ENCODE measurements around the gene IFIT1.
"Not testable (repeated sequence)": the region's sequence is repeated elsewhere in the genome, so short reads cannot be mapped to it uniquely, and the experiment has no call there.

Gene IFIT1

DNA sequence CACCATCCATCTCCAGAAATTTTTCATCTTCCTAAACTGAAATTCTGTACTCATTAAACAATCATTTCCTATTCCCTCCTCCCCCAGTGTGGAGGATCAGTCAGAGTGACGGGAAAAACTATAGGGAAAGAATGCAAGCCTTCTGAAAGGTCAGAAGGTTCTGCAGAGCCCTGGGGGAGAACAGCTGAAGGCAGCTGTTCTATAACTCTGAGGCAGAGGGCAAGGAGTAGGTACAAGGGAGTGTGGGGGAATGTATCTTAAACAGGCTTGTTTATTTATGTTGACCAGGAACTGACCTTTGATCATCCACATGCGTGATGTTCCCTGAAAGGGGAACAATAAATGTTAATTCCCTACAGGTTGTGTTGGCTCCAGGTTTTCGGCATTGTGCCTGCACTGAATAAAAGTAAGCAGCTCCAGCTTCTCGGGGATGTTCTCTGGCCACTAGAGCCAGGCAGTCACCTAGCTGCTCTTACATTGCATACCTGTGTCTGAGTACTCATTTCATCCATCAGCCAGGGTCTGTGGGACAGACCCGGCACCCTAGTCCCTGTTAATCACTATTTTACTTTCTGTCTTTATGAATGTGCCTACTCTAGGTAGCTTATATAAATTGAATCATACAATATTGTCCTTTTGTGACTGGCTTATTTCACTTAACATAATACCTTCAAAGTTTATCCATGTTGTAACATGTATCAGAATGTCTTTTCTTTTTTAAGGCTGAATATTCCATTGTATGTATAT, 5.8 kb downstream of the IFIT1 start:
- no peak for DNase-seq (ENCODE audit: low spot score)

GRCh38 chr10:89399956-89400355, 7.5 kb downstream of the IFIT1 start:
- DNase-seq (ENCODE audit: low spot score): no peak

DNA sequence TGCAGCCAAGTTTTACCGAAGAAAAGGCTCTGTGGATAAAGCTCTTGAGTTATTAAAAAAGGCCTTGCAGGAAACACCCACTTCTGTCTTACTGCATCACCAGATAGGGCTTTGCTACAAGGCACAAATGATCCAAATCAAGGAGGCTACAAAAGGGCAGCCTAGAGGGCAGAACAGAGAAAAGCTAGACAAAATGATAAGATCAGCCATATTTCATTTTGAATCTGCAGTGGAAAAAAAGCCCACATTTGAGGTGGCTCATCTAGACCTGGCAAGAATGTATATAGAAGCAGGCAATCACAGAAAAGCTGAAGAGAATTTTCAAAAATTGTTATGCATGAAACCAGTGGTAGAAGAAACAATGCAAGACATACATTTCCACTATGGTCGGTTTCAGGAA, 10.6 kb downstream of the IFIT1 start:
- no peak for DNase-seq (ENCODE audit: low spot score)

GRCh38 chr10:89404104-89405047, 12.0 kb downstream of the IFIT1 start:
- no peak for DNase-seq (ENCODE audit: low spot score)

DNA sequence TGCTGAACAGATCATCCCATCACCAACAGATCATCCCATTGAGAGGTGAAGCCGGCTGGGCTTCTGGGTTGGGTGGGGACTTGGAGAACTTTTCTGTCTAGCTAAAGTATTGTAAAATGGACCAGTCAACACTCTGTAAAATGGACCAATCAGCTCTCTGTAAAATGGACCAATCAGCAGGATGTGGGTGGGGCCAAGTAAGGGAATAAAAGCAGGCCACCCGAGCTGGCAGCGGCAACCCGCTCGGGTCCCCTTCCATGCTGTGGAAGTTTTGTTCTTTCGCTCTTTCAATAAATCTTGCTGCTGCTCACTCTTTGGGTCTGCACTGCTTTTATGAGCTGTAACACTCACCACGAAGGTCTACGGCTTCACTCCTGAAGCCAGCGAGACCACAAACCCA, 13.8 kb downstream of the IFIT1 start:
- DNase-seq (ENCODE audit: low spot score): not testable (repeated sequence)

- not testable (repeated sequence) for DNase-seq (ENCODE audit: low spot score)
Measured at GRCh38 chr10:89407792-89408191, 15.4 kb downstream of the IFIT1 start.

GRCh38 chr10:89409282-89409681, 16.9 kb downstream of the IFIT1 start:
- not testable (repeated sequence) for DNase-seq (ENCODE audit: low spot score)

GRCh38 chr10:89410551-89410950, 18.1 kb downstream of the IFIT1 start:
- not testable (repeated sequence) for DNase-seq (ENCODE audit: low spot score)

- not testable (repeated sequence) for DNase-seq (ENCODE audit: low spot score)
Measured at GRCh38 chr10:89411135-89411534, 18.7 kb downstream of the IFIT1 start.

DNA sequence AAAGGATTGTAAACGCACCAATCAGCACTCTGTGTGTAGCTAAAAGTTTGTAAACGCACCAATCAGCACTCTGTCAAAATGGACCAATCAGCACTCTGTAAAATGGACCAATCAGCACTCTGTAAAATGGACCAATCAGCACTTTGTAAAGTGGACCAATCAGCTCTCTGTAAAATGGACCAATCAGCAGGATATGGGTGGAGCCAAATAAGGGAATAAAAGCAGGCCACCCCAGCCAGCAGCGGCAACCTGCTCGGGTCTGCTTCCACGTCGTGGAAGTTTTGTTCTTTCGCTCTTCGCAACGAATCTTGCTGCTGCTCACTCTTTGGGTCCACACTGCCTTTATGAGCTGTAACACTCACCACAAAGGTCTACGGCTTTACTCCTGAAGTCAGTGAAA, 19.9 kb downstream of the IFIT1 start:
- DNase-seq (ENCODE audit: low spot score): not testable (repeated sequence)

DNA sequence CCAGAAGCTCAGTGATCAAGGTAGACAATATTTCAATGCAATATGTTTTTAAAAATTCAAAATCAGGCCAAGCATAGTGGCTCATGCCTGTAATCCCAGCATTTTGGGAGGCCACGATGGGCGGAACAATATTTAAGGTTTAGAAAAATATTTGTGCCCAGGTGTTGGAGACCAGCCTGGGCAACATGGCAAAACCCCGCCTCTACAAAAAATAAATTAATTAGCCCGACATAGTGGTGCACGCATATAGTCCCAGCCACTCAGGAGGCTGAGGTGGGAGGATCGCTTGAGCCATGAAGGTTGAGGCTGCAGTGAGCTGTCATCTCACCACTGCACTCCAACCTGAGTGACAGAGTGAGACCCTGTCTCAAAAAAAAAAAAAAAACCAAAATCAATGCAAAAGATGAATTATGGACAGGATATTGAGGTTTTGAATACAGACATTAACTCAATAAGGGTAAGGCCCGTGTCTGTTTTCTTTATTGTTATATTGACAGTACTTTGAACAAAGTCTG, 21.0 kb downstream of the IFIT1 start:
- no peak for DNase-seq (ENCODE audit: low spot score)

DNA sequence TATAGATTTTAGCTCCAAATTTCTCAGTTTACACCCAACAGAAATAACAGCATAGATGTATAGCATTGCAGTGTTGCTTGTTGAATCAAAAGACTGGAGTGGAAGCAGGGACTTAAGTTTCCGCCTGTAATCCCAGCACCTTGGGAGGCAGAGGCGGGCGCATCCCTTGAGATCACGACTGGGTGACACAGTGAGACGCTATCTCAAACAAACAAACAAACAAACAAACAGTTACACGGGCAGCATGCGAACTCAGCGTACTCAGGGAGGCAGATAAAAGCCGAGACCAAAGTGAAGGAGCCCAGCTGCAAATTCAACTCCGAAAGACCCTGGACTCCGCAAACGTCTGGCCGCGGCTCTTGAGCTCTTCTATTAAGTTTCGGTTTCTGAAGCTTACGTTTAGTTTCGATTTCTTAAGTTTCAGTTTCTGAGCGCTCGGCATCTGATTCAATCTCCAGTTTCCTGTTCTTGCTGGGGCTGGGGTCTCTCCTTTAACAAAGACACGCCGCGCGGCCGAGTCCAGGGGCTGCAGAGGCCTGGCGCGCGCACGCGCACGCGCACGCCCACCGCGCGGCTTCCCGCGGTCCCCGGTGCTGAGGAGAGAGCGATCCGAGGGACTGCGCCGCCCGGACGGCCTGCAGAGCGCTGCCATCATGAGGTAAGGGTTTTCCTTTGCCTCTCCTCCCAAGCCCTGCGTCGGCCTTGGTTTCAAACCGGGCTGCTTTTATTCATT, 21.9 kb downstream of the IFIT1 start, which contains the start of gene IFIT5:
TSS of gene IFIT5 (plus strand) at position 423 of the 733 bp plus-strand sequence. CDS start at position 654, 231 bp downstream.
- peak; percentile 60 for DNase-seq (ENCODE audit: low spot score)

- peak; percentile 38 for DNase-seq (ENCODE audit: low spot score)
Measured at GRCh38 chr10:89414879-89415821, 22.7 kb downstream of the IFIT1 start.

DNA sequence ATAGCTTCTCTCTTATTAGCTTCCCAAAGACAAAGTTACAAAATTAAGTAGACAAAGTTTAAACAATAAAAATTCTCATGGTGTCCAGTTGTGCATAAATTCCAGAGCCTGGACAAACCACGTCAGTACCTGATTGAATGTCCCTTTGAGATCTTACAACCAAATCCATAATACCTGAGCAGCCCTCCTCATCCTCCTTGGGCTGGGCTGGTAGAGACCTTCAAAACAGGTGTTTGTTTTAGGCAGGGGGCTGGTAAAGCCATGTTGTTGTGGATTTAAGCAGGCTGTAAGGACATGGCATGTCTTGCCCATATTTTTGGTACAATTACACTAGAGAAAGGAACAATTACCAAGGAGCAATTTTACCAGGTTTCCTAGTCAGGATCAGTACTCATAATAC, 24.0 kb downstream of the IFIT1 start:
- DNase-seq (ENCODE audit: low spot score): no peak

DNA sequence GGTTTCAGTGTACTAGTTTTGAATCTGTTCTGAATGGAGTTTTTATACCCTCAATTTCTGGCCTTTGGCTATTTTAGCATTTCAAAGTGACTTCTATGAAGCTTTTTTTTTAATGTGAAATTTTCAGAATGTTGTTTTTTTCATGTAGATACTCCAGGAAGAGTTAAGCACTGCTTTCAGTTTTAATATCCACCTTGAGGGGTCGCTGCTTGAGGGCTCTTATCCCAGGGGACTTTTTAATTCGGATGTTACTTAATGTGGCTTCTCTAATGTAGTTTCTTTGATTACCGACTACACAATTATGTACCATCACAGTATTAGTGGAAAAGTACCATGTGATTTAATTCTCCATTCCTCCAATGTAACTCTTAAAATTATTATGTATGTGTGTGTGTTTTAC, 27.1 kb downstream of the IFIT1 start:
- peak; percentile 23 for DNase-seq (ENCODE audit: low spot score)

GRCh38 chr10:89421018-89421476, 28.6 kb downstream of the IFIT1 start:
- DNase-seq (ENCODE audit: low spot score): no peak

GRCh38 chr10:89425000-89425399, 32.6 kb downstream of the IFIT1 start:
- DNase-seq (ENCODE audit: low spot score): no peak

- DNase-seq (ENCODE audit: low spot score): peak; percentile 21
Measured at GRCh38 chr10:89426230-89426868, 33.9 kb downstream of the IFIT1 start.

DNA sequence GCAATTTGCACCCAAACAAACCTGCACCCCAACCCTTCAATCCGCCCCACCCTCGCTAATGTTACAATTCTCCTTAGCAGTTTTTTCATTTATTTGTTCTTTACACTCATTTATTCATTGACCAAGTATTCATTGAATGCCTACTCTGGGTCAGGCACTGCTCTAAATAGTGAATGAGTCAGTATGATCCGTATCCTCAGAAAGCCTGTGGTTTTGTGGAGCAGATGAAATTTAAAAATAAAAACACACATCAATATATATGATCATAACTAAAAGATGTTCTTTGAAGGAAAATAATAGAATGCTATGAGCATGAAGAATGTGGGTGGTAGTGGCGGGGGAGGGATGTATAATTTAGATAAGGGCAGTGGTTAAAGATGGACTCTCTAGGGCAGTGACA, 35.2 kb downstream of the IFIT1 start:
- DNase-seq (ENCODE audit: low spot score): no peak

DNA sequence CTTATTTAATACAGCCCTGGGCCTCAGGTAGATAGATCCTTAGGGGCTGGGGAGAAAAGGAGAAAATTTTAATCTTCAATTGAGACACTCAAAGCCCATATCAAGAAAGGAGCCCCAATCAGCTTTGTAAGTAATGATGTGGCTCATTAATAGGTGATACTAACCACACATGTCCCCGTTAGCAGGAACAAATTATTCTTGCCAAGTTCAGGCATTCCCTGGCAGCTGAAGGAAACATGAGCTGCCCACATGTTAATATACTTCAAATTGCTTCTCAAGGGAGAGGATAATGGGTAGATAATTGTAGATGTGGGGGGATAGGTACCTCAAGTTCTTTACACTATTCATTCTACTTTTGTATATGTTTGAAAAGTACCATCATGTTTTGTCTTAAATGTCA, 36.5 kb downstream of the IFIT1 start:
- no peak for DNase-seq (ENCODE audit: low spot score)

All from germinal center (tissue), 1 donor.